ENCODE measurements around the gene SEMA6D.

Gene SEMA6D

GRCh38 chr15:47794252-47794914 is 77.1 kb downstream of the SEMA6D start:
- DNase-seq = no peak

GRCh38 chr15:47795864-47796263 is 78.6 kb downstream of the SEMA6D start:
- DNase-seq = no peak

- no peak for DNase-seq
Measured at GRCh38 chr15:47796339-47796738, 79.0 kb downstream of the SEMA6D start.

GRCh38 chr15:47796830-47797229 is 79.5 kb downstream of the SEMA6D start:
- no peak for DNase-seq

- DNase-seq = no peak
Measured at GRCh38 chr15:47801522-47801921, 84.2 kb downstream of the SEMA6D start.

GRCh38 chr15:47802216-47802615 is 84.9 kb downstream of the SEMA6D start:
- no peak for DNase-seq

GRCh38 chr15:47803767-47804166 is 86.5 kb downstream of the SEMA6D start:
- no peak for DNase-seq

- DNase-seq = no peak
Measured at GRCh38 chr15:47804733-47805132, 87.4 kb downstream of the SEMA6D start.

GRCh38 chr15:47806008-47806407 is 88.7 kb downstream of the SEMA6D start:
- no peak for DNase-seq

- no peak for DNase-seq
Measured at GRCh38 chr15:47811172-47811571, 93.9 kb downstream of the SEMA6D start.

- DNase-seq = no peak
Measured at GRCh38 chr15:47812470-47812999, 95.2 kb downstream of the SEMA6D start.

GRCh38 chr15:47813748-47814384 is 96.6 kb downstream of the SEMA6D start:
- DNase-seq = no peak

GRCh38 chr15:47814620-47815019 is 97.3 kb downstream of the SEMA6D start:
- no peak for DNase-seq

GRCh38 chr15:47817969-47818548 is 100.8 kb downstream of the SEMA6D start:
- no peak for DNase-seq

GRCh38 chr15:47819158-47819557 is 101.9 kb downstream of the SEMA6D start:
- DNase-seq = no peak

GRCh38 chr15:47820057-47820746 is 102.9 kb downstream of the SEMA6D start:
- DNase-seq = no peak

- no peak for DNase-seq
Measured at GRCh38 chr15:47820747-47821319, 103.5 kb downstream of the SEMA6D start.

GRCh38 chr15:47822048-47822447 is 104.7 kb downstream of the SEMA6D start:
- DNase-seq = no peak

All from NCI-H1092 treated with DMSO at 0.1 percent for 48 hours (cell line).